Activated CD4-positive, alpha-beta T cell treated with anti-CD3 and anti-CD28 coated beads, Interleukin-2, Interleukin-6, amounts not matched to agents 100 ng/mL and 50 ng/mL, durations not matched to agents 16 hours and 8 hours (primary cell): ENCODE results near the gene MED9.
A peak's percentile ranks its signal among the peaks of the same experiment; 100 is the strongest.
"Not testable (repeated sequence)": the region's sequence is repeated elsewhere in the genome, so short reads cannot be mapped to it uniquely, and the experiment has no call there.

Experiments used
- DNase-seq: peaks from one replicate; pipeline ENCODE4 v3.0.0-alpha.2; 2020

MED9 gene

GRCh38 chr17:17476865-17477467 lies at the start of gene MED9:
TSS of gene MED9 (plus strand) at chr17:17477000. CDS start at chr17:17477042, 42 bp downstream.
- DNase-seq, result peak; percentile 97

GRCh38 chr17:17429222-17429621 lies 47.6 kb upstream of the MED9 start:
- DNase-seq, result no peak

GRCh38 chr17:17430924-17431323 lies 45.9 kb upstream of the MED9 start:
- not testable (repeated sequence) for DNase-seq

GRCh38 chr17:17431605-17432004 lies 45.2 kb upstream of the MED9 start:
- no peak for DNase-seq

GRCh38 chr17:17433000-17433703 lies 43.6 kb upstream of the MED9 start:
- no peak for DNase-seq

- no peak for DNase-seq
Observed at GRCh38 chr17:17434477-17434876, 42.3 kb upstream of the MED9 start.

GRCh38 chr17:17435323-17435722 lies 41.5 kb upstream of the MED9 start:
- no peak for DNase-seq

- DNase-seq, result no peak
Observed at GRCh38 chr17:17437461-17437860, 39.3 kb upstream of the MED9 start.

GRCh38 chr17:17437893-17438292 lies 38.9 kb upstream of the MED9 start:
- no peak for DNase-seq

- DNase-seq, result peak; percentile 80
Observed at GRCh38 chr17:17440010-17440843, 36.6 kb upstream of the MED9 start.

GRCh38 chr17:17440938-17441675 lies 35.7 kb upstream of the MED9 start:
- no peak for DNase-seq

- DNase-seq, result no peak
Observed at GRCh38 chr17:17443173-17443572, 33.6 kb upstream of the MED9 start.

- no peak for DNase-seq
Observed at GRCh38 chr17:17445296-17445924, 31.4 kb upstream of the MED9 start.

GRCh38 chr17:17445925-17446665 lies 30.7 kb upstream of the MED9 start:
- DNase-seq, result no peak

GRCh38 chr17:17446666-17447155 lies 30.1 kb upstream of the MED9 start:
- DNase-seq, result no peak

- DNase-seq, result no peak
Observed at GRCh38 chr17:17447264-17447663, 29.5 kb upstream of the MED9 start.

GRCh38 chr17:17448076-17448475 lies 28.7 kb upstream of the MED9 start:
- DNase-seq, result no peak

- no peak for DNase-seq
Observed at GRCh38 chr17:17448723-17449122, 28.1 kb upstream of the MED9 start.

- no peak for DNase-seq
Observed at GRCh38 chr17:17453088-17453487, 23.7 kb upstream of the MED9 start.

- DNase-seq, result no peak
Observed at GRCh38 chr17:17454276-17454675, 22.5 kb upstream of the MED9 start.

- DNase-seq, result not testable (repeated sequence)
Observed at GRCh38 chr17:17454700-17455099, 22.1 kb upstream of the MED9 start.

GRCh38 chr17:17455173-17455572 lies 21.6 kb upstream of the MED9 start:
- DNase-seq, result no peak
